G401.6 (cell line): ENCODE measurements around the gene SEMA3C.

Experiments
- FAIRE-seq: peaks from 2 replicates; lab custom pipeline; 2012; peaks lifted over from hg19 to GRCh38; lab: Jason Lieb, UNC

The SEMA3C gene

DNA sequence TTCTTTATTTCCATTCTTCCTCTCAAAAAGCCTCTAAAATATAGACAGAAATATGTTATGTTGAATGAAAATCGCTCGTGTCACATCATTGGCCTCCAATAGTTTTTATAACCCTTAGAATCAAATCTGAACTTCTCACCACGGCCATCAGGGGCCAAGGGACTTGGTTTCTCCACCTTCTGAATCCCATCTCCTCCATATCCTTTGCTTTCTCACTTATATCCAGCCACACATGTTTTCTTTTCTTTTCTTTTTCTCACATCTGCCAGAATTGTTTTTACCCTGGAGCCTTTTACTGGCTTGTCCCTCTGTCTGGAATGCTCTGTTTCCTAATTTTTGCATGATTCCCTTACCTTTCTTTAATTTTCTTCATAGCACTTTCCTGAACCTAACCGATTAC, 184.8 kb downstream of the SEMA3C start:
- FAIRE-seq, result no peak

GRCh38 chr7:80733333-80733915, 185.4 kb downstream of the SEMA3C start:
- no peak for FAIRE-seq

- no peak for FAIRE-seq
These were observed 186.2 kb downstream of the SEMA3C start for GRCh38 chr7:80732630-80733029.

GRCh38 chr7:80731281-80731680, 187.6 kb downstream of the SEMA3C start:
- no peak for FAIRE-seq

DNA sequence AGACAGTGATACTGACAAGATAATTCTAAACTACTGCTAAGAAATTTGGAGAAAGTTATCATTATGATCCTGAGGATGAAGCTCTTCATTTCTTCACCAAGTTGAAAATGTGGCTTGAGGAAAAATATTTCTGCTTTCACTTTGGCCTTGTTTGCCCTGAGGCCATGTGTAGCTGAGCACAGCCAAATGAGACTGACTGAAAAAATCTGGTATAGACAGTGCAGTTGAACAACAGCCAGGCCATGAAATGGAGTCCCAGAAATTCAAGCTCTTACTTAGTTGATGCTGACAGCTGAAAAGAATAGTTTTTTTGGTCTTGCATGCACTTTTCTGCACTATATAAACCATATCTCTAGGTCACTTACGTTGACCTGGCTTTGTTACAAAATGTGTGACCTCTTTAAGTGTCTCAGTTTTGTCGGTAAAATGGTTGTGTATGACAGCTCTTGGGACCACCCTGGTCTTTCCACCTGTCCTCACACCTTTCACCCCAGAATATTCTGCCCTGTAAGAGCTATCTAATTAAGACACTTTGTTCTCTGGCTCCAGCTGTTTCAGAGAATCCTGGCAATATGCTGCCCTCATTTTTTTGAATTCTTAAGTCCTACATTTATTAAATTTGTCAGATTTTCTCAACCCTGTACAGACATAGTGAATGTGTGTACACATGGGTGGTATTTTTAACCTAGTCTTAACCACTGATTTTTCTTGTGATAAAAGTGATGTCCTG, 189.1 kb downstream of the SEMA3C start:
- peak; percentile 67 for FAIRE-seq

DNA sequence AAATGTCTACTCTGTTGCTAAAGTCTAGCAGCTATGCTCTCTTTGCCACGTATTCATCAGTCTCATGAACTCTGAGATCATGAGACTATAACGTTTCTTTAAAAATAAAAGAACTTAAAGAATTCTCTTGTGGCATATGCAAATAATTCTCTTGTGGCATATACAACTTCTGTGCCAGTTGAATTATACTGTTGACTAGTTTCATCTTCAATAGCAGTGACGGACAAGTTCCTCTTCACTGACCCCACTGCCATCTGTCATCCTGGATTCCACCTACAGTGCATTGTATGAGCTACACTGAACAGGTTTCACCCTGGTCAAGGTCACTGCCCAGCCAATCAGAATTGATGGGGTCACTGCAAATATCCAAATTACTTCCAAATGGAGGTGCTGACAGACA, 192.2 kb downstream of the SEMA3C start:
- no peak for FAIRE-seq

GRCh38 chr7:80725181-80725611, 193.7 kb downstream of the SEMA3C start:
- no peak for FAIRE-seq

GRCh38 chr7:80724249-80724871, 194.5 kb downstream of the SEMA3C start:
- no peak for FAIRE-seq

GRCh38 chr7:80722616-80723195, 196.1 kb downstream of the SEMA3C start:
- peak; percentile 100 for FAIRE-seq

GRCh38 chr7:80721883-80722615, 196.8 kb downstream of the SEMA3C start:
- FAIRE-seq, result no peak

DNA sequence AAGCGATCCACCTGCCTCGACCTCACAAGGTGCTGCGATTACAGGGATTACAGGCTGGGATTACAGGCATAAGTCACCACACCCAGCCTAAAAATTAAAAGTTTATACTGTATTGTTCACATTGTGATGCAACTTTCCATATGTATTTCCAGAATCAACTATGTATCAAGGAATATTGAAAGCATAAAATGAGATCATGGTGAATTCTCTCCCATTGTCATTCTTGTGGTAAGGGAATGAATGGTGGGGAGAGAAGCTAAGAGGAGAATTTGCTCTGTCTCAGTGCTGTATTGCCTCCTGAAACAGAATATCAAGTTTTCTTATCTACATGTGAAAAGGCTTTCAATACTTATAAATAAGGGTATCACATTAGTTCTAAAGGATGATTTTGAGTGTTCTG, 198.7 kb downstream of the SEMA3C start:
- no peak for FAIRE-seq

- FAIRE-seq, result peak; percentile 96
These were observed 199.6 kb downstream of the SEMA3C start for GRCh38 chr7:80719261-80719660.

DNA sequence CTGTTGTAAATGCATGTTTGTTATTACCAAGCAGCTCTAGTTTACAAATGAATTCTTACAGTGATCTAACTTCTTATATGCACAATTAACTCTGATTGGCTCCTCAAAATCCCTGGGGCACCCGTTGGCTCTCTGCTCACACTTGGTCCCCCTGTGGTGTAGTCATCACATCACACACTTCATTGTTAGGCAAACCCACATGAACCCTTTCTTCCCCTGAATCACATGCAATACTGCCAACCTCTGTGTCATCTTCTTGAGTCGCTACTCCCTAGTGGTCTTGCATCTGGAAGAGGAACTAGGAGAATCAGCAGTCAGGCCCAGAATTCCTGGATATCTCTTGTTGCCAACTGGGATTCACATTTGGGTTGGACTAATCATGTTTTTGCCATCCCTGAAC, 207.3 kb downstream of the SEMA3C start:
- FAIRE-seq, result no peak

- FAIRE-seq, result no peak
These were observed 210.7 kb downstream of the SEMA3C start for GRCh38 chr7:80708123-80708522.

DNA sequence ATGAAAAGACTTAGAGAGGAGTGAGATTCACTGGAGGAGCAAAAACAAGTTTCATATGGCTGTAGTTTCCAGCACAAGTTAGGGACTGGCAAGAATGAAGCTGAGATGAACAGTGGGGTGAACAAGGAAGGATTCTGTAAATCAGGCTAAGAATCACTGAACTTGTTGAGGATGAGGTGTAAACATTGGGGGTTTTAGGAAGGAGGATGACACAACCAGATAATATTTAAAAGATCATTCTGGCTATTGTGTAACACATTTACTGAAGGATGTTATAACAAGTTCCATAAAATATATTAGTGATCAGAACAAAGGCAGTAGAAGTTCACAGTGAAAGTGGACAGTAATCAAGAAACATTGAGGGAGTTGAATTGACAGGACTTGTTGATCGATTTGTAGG, 211.5 kb downstream of the SEMA3C start:
- no peak for FAIRE-seq

GRCh38 chr7:80705130-80705781, 213.6 kb downstream of the SEMA3C start:
- no peak for FAIRE-seq

DNA sequence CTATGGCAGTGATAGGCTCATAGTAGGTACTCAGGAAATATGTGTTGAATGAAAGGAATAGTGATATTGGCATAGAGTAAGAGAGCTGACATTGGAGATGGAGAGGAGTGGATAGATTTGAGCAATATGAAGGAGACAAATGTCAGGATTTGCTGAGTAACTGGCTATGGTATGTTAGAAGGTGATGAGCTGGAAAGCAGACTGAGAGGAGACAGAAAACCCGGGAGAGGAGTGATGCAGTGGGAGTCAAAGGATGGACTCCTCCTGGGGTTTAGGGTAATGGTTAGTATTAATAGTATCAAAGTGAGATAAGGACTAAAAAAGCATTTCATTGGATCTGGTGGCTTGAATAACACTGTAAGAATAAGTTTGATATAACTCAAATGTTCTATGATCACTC, 215.6 kb downstream of the SEMA3C start:
- no peak for FAIRE-seq

GRCh38 chr7:80699721-80700256, 219.1 kb downstream of the SEMA3C start:
- no peak for FAIRE-seq

- FAIRE-seq, result peak; percentile 99
These were observed 219.7 kb downstream of the SEMA3C start for GRCh38 chr7:80699045-80699638.
